Fibroblast of skin of right quadriceps (primary cell): ENCODE results near the gene MMP23B.

Experiments
- DNase-seq: peaks from one replicate; pipeline ENCODE4 v3.0.0-alpha.2; 2013

MMP23B gene

DNA sequence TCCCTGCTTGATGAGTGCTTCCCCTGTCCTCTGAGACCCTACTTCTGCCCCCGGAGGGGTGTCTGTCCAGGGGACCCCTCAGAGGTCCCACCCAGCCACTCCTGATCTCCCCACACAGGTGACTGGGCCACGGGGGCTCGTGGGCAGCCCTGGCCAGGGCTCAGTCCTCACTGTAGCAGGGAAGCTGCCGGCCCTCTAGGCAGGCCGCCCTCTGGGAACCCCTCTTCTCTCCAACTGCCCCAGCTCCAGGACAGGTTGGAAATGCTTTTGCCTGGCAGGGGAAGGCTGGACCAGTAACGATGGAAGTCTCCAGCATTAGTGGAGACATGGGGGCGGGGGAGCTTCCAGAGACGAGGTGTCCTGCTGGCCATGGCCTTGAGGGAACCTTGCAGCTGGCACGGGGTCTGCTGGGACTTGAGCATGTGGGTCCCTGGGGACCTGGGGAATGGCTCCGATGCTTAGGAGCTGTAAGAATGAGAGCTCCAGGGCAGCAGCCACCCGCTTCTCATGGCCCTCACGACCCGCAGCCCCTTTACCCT is 28.9 kb upstream of the MMP23B start:
- DNase-seq = no peak

DNA sequence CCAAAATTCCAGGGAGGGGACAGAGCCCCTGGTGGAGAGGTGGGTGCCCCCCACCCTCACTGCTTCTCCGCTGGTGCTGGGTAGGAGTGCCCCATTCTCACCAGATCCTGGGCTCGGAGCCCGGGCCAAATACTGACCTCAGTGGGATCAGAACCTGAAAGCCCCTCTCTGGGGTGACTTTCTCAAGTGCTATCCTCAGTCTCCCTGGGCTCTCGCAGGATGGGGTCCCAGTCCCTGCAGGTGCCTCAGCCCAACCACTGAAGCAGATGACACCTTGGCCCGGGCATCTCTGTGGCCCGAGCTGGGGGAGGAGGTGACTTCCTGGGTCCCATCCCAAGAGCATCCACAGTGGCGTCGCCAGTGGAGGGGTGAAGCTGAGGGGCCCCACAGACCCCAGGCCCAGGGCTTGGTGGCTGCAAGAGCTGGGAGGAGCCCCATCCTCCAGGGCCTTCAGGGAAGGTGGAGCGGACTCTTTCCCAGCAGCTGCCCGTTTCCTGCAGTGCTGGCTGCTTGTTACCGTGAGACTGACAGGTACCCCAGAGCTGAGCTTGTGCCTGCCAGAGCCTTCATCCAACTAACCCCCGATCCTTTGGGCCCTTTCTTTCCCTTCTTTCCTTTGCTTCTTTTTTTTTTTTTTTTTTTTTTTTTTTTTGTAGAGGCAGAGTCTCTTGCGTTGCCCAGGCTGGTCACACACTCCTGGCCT is 28.2 kb upstream of the MMP23B start:
- DNase-seq = no peak

DNA sequence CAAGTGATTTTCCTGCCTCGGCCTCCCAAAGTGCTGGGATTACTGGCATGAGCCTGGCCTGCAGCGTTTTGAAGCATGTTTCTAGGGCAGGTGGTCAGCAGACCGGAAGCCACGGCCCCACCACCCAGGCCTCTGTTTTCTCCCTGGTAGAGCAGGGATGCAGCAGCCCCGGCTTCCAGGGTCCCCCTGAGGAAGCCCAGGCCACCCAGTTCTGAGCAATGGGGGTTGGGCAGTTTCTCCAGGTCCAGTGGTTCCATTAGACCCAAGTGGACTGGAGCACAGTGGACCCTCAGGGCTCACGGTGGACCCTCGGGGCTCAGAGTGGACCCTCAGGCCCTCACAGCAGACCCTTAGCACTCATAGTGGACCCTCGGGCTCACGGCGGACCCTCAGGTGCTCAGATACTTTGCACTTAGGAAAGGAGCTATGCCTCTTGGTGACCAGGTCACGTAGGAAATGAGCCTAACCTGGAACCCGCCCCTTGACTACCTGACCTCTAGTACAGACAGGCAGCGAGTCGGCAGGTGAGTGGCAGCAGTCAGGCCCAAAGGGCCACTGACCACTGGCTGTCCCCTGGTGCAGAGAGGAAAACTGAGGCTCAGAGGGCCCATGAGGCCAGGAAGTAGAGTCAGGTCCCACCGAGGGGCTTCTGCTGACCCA is 27.5 kb upstream of the MMP23B start:
- DNase-seq = no peak

DNA sequence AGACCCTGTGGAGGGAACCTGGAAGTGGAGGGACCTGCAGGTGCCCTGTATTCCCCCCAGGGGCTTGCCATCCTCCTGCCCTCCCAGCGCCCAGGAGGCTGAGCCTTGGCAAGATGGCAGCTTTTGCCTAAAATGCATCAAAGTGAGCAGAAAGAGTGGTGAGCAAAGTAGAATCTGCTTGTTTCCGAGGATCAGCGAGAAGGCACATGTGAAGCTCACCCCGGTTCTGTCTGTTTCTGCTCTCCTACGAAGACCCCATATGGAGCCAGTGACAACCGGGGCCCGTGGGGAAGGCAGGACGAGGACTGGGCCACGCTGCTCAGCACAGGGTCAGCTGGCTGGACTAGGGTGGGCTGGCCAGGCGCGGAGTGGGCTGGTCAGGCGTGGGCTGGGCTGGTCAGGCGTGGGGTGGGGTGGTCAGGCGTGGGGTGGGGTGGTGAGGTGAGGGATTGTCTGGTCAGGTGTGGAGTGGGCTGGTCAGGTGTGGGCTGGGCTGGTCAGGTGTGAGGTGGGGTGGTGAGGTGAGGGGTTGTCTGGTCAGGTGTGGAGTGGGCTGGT is 26.9 kb upstream of the MMP23B start:
- no peak for DNase-seq

DNA sequence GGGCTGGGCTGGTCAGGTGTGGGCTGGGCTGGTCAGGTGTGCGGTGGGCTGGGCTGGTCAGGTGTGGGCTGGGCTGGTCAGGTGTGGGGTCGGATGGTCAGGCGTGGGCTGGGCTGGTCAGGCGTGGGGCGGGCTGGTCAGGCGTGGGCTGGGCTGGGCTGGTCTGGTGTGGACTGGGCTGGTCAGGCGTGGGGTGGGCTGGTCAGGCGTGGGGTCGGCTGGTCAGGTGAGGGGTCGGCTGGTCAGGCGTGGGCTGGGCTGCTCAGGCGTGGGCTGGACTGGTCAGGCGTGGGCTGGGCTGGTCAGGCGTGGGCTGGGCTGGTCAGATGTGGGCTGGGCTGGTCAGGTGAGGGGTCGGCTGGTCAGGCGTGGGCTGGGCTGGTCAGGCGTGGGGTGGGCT is 26.2 kb upstream of the MMP23B start:
- DNase-seq = no peak

DNA sequence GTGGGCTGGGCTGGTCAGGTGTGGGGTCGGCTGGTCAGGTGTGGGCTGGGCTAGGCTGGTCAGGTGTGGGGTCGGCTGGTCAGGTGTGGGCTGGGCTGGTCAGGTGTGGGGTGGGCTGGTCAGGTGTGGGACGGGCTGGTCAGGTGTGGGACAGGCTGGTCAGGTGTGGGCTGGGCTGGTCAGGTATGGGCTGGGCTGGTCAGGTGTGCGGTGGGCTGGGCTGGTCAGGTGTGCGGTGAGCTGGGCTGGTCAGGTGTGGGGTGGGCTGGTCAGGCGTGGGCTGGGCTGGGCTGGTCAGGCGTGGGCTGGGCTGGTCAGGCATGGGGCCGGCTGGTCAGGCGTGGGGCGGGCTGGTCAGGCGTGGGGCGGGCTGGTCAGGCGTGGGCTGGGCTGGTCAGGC is 25.7 kb upstream of the MMP23B start:
- no peak for DNase-seq

DNA sequence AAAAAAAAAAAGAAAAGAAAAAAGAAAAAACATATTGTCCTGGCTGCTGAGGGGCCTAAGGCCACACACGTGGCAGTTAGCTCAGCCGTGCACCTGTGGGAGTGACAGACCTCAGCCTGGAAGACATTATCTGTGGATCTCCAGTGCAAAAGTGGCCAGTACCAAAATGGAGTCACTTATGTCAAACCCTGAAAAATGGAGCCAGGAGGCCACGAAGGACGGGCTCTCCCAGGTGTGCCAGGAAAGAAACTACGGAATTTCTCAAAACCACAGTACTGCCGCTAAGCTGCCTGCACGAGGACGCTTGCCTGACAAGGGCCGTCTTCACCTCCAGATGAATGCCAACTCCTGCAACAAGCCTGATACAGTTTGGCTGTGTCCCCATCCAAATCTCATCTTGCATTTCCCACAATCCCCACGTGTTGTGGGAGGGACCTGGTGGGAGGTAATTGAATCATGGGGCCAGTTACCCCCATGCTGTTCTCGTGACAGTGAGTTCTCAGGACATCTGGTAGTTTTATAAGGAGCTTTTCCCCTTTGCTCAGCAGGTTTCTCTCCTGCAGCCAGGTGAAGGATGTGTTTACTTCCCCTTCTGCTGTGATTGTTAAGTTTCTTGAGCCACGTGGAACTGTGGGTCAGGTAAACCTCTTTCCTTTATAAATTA is 22.0 kb upstream of the MMP23B start:
- no peak for DNase-seq

DNA sequence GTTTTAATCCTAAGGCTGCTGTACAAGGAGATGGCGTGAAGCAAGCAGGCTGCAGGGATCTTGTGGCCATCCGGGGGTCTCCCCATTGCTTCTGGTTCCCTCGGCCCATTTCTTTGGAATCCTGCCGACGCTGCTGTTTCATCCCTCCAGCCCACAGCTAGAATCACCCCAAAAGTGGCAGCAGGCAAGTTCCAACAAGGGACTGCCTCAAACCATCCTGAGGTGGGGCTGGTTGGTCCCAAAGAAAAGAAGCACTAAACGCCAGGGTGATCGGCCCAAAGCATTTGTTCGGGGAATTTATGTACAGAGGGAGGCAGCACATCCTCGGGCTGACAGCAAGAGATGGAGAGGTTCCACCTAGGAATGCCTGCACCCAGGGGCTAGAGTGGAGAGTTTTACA is 21.2 kb upstream of the MMP23B start:
- DNase-seq = no peak

DNA sequence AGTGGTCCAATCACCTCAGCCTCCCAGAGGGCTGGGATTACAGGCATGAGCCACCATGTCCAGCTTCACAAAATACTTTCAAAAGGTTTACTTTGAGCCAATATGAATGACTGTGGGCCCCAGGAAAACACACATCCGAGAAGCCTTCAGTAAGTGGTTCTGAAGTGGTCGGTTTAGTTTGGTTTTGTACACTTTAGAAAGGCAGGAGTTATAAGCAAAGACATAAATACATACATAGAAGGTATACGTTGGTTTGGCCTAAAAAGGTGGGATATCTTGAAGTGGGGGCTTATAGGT is 19.9 kb upstream of the MMP23B start:
- DNase-seq = no peak

DNA sequence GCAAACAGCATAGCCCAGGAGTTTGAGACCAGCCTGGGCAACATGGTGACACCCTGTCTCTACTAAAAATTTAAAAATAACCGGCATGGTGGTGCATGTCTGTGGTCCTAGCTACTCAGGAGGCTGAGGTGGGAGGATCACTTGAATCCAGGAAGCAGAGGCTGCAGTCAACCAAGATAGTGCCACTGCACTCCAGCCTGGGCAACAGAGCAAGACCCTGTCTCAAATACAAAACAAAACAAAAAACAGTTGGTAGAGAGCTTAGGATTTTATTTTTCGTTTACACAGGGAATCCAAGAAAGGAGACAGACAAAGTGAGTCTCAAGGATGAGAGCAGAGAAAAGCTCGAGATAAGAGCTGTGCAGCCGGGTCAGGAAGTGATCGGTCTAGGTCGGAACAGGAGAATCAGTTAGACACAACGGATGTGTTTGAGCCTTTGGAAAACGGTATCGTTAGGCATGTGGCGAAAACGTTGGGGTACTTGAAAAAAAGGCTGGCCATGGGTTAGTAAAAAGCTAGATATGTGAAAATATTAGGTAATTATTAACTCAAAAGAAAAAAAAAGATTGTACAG is 18.4 kb upstream of the MMP23B start:
- DNase-seq = no peak

DNA sequence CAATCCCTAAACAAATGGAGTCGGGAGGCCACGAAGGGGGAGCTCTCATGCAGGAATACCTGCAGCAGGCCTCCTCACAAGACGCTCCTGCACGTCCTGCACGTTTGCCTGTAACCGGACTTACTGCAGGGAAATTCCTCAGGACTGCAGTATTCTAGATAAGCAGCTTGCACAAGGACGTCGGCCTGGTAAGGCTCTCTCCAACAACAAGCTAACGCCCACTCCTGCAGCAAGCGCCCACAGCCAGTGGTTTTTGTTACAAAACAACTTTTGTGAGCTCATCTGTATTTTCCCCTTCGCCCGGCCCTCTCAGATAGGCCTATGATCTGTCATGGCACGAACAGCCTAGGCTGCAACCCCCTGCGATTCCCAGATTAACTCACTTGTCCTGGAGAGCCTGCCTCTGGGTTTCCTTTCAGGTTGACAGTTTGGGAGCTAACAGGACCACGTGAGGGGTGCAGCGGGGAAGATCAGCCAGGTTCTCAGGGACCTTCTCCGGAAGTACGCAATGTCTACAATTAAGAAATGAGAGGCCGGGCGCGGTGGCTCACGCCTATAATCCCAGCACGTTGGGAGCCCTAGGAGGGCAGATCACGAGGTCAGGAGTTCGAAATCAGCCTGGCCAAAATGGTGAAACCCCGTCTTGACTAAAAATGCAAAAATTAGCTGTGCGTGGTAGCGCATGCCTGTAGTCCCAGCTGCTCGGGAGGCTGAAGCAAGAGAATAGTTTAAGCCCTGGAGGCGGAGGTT is 17.6 kb upstream of the MMP23B start:
- peak; percentile 46 for DNase-seq

DNA sequence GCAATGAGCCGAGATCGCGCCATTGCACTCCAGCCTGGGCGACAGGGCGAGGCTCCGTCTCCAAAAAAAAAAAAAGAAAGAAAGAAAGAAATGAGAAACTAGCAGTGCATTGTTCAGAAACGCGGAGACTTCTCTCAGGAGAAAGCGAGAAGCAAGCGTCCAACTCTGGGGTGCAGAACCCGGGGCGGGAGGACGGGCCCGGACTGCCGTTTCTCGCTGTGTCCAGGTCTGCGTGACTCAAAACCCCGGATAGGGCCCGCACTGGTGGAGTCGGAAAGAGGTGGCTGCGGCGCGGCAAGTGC is 17.1 kb upstream of the MMP23B start:
- DNase-seq = no peak

DNA sequence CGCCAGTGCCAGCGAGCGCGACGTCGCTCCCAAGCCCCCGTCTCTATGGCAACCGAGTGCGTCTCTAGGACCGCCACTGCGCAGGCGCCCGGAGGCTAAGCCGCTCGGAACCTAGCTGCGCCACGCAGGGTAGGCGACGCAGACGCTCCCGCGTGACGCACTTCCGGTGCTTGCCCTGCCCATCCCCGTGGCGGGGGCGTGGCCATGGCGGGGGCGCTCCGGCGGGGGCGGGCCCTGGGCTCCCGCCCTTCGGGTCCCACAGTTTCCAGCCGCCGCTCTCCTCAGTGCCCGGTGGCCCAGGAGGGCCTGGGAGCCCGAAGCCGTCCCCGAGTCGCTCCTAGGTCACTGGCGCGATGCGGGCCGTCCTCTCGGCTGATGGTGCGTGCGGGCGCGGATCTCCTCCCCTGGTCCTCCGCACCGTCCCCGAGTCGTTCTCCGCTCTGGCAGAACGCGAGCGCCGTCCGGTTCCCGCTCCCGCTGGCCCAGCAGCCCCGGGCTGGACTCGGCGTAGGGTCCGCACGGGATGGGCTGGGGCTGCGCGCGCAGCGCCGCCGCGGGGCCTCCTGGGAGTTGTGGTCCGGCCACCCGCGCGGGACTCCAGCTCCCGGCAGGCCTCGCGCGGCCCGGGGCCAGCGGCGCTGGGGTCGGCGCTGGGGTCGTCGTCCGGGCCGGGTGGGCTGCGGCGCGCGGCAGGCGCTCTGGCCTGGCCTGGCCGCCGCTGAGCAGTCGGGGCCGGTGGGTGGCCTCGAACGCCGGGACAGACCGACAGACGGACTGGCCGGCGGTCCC is 16.5 kb upstream of the MMP23B start, which contains the start of gene MIB2:
MIB2 (plus strand) TSS at position 245 of the 789 bp plus-strand sequence. CDS start 7,953 bp downstream, outside the sequence.
- DNase-seq = peak; percentile 96

DNA sequence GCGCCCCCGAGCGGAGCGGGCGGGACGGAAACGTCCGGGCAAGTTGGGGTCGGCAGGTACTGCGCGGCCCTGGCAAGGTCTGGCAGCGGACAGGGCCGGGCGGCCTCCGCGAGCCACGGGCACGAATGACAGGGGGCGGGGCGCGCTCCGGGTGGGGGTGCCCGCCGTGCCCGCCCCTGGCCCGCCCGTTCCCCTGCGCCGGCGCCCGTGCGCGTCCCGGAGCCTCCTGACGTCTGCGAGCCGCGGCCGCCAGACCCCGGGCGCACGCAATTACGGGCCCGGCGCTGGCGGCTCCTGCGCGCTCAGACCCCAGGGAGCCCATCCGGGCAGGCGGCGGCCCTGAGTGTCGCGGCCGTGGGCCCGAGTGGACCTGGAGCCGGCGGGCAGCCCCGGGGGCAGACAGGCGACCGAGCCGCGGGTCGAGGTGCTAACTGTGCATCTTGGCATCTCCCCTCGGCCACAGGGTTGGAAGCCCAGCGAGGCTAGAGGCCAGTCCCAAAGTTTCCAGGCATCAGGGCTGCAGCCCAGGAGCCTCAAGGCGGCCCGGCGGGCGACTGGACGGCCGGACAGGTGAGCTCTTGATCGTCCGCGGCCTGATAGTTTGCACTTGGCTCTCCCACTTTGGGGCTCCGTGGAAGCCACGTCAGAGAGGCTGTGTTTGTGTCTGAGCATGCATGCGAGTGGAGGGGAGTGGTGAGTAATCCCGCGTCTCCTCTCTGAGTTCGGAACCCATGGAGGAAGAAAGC is 15.8 kb upstream of the MMP23B start:
- no peak for DNase-seq

DNA sequence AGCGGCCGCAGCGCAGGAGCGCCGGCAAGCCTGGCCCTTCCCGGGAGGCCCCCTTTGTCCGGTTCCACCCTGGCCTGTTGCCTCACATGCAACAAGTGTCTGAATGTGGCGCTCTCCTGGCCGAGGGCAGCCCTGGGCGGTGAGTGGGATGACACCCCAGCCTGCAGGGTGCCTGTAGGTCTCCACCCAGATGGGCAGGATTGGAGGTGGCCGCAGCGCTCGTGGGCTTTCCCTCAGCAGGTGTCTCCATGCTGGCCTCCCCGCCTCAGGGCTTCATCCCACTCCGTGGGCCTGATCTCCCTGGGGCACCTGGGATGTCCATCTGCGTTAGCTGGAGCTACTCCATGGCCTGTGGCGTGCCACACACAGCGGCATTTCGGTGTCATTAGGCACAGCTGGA is 15.1 kb upstream of the MMP23B start:
- no peak for DNase-seq

DNA sequence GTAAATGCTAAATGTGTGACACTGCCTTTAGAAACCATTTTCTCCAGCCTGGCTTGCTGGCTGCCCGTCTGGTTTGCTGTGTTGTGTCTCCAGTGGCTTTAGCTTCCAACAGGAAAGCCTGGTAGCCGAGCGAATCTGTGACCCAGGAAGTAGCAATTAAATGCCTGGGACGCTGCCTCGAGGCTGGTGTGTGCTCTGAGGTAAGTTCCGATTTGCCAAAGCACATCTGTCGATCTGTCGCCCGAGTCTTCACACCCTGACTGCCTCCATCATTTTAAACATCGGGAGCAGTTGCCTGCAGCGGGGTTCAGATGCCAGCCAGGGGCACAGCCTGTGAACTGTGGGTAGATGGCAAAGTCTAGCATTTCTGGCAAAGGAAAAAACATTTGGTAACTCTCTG is 14.5 kb upstream of the MMP23B start:
- no peak for DNase-seq

DNA sequence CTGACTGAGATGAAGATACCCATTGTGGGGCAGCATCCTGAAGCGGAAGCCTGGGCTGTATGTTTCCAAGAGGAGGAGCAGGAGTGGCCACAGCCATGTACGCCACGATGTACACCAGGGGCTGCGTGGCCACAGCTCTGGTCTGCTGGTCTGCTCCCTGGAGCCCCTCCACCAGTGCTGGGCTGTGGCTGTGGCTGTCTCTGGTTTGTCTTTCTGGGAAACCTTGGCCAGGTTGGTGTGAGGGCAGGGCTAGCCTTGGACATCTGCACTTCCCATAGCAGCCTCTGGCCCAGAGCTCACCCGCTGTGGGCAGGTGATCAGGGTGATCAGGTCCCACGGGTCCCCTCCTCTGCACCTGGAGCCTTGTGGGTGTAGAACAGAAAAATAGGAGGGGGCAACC is 14.0 kb upstream of the MMP23B start:
- DNase-seq = no peak

DNA sequence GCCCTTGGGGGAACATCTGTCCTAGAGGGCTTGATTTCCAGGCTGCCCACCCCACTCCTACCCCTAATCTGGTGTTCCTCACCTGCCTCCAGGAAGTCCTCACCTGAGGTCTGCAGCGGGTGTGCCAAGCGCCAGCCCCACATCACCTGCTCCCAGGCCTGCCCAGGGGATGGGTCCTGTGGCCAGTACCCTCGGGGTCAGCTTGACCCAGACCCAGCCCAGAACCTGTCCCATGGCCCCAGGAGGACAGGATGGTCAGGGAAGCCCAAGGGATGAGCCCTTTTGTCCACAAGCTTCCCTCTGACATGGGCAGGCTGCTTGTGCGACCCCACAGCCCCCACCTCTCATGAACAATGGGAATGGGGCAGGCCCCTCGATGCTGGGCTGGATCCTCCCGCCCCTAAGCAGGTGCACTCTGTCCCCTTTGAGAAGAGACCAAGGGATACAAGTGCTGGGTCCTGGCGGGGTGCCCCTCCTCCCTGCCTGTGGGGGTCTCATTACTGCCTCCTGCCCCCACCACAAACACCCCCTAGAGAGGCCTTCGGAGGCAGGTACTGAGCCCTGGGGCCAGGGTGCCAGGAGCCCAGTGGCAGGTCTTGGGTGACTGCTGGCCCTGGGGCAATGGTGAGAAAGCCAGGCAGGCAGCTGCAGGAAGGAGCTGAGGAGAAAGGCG is 13.4 kb upstream of the MMP23B start:
- DNase-seq = no peak

DNA sequence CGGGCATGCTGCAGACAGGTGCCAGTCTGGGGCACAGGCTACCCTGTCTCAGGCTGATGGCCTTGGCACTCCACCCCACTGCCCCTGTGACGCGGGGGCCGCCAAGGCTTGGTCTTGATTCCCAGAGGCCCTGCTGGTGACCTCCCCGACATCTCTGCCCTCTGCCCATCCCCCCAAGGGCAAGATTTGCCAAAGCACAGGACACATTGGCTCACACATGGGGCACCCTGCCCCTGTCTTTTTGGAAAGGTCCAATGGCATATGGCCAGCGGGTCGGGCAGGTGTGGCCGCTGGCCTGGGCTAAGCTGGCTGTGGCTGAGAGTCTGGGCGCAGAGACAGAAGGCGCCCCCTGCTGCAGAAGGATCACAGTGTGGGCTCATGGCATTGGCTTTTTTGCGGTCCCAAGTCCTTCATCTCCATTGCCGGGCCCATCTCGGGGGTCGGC is 12.0 kb upstream of the MMP23B start:
- DNase-seq = no peak

DNA sequence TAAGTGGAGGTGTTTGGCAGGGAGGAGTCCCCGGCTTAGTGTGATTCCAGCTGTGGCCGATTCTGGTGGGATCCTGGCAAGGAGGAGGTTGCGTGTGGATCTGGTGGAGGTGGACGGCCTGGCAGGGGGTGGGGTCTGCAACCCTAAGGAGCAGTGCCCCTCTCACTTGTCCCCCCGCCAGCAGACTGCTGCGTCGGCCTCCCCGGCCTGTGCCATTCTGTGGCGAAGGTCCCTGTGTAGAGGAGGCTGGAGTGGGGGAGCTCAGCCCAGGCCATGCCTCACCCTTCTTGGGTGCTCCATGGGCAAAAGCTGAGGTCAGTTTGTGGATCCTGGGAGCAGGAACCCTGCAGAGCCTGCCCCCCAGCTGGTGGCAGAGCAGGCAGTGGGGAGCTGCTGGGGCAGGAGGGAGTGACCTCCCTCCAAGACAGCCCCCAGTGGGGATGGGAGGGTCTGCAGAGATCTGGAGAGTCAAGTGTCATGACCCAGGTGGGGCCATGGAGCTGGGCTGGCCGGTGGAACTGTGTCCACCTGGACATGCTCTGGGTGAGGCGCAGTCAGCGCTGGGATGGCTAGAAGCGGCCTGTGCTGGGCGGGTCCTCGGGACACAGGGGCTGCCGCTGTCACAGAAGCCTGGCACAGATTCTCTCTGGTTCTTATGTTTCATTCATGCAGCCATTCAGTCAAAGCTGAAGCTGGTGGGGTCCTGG is 11.4 kb upstream of the MMP23B start:
- DNase-seq = no peak
